ENCODE results near the gene OR51G1.

DNA sequence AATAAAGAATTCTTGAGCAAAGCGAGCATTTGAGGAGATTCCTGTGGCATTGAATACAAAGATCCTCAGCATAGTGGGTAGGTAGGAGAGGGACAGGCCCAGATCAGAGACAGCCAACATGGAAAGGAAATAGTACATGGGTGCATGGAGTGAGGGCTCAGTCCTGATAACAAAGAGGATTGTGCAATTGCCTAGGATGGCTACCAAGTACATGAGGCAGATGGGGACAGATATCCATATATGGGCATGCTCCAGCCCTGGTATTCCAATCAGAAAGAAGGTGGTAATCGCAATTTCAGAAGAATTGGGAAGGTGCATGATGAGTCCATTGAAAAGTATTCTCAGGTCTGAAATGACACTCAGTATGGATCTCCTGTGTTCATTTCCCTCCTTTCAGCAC is 33.9 kb downstream of the OR51G1 start:
- TF ChIP-seq CTCF (IDR thresholded peaks at IDR 0.05), result no peak
- TF ChIP-seq POLR2A (IDR thresholded peaks at IDR 0.05), result no peak
